HepG2 (cell line): Measurements from ENCODE around the gene POLR3H. TPM values are rescaled to one million over a fixed set of nuclear protein-coding genes. Genes with fewer than 3 reads are reported as not detected.

Experiments used
- CAMTA2 ChIP-seq: sonication (generic); formaldehyde crosslinking; IDR thresholded peaks from 2 replicates; pipeline ENCODE4 v1.4.0; 2020; ENCODE audit warnings: mild to moderate bottlenecking, missing genetic modification reagents, borderline replicate concordance
- EHMT2 ChIP-seq: fragments of 200-600 bp; sonication (generic); IDR thresholded peaks from 2 replicates; pipeline ENCODE4 v1.7.0; 2017; ENCODE audit warnings: antibody characterized with exemption, low read depth, low read length, borderline replicate concordance
- FOSL2 ChIP-seq: sonication (generic); formaldehyde crosslinking; IDR thresholded peaks from 2 replicates; pipeline ENCODE4 v1.4.0; 2020; ENCODE audit warnings: missing genetic modification reagents
- FOXC1 ChIP-seq: sonication (generic); formaldehyde crosslinking; IDR thresholded peaks from 2 replicates; pipeline ENCODE4 v1.8.0; 2022; ENCODE audit warnings: mild to moderate bottlenecking, missing genetic modification reagents, borderline replicate concordance
- HMG20B ChIP-seq: conservative IDR thresholded peaks from 2 replicates; pipeline ENCODE4 v1.6.1; 2016; ENCODE audit warnings: missing genetic modification reagents, missing compliant biosample characterization
- ISL2 ChIP-seq: sonication (generic); formaldehyde crosslinking; IDR thresholded peaks from 2 replicates; pipeline ENCODE4 v1.5.0; 2020; ENCODE audit warnings: missing genetic modification reagents
- JUN ChIP-seq: sonication (generic); formaldehyde crosslinking; IDR thresholded peaks from 2 replicates; pipeline ENCODE4 v1.4.0; 2020; ENCODE audit warnings: mild to moderate bottlenecking, missing genetic modification reagents
- KAT8 ChIP-seq: IDR thresholded peaks from 2 replicates; pipeline ENCODE4 v1.6.1; 2016; ENCODE audit warnings: missing genetic modification reagents, missing compliant biosample characterization
- POLR2G ChIP-seq: fragments of 200-400 bp; formaldehyde crosslinking; IDR thresholded peaks from 2 replicates; pipeline ENCODE4 v1.6.1; 2018; ENCODE audit warnings: mild to moderate bottlenecking, low read depth, low read length, moderate library complexity
- RBFOX2 ChIP-seq: fragments of 200-400 bp; formaldehyde crosslinking; IDR thresholded peaks from 2 replicates; pipeline ENCODE4 v1.6.1; 2017; ENCODE audit warnings: low read depth, mild to moderate bottlenecking, low read length
- SAP130 ChIP-seq: IDR thresholded peaks from 2 replicates; pipeline ENCODE4 v1.6.1; 2016; ENCODE audit warnings: low read depth
- SP140L ChIP-seq: sonication (generic); formaldehyde crosslinking; IDR thresholded peaks from 2 replicates; pipeline ENCODE4 v1.4.0; 2020; ENCODE audit warnings: missing genetic modification reagents, borderline replicate concordance
- STAT5B ChIP-seq: sonication (generic); formaldehyde crosslinking; IDR thresholded peaks from 2 replicates; pipeline ENCODE4 v1.4.0; 2020; ENCODE audit warnings: missing genetic modification reagents
- TBL1XR1 ChIP-seq: fragments of 150-350 bp; IDR thresholded peaks from 2 replicates; pipeline ENCODE4 v1.6.1; 2014; ENCODE audit warnings: borderline replicate concordance, low read length; ENCODE audit not compliant: partially characterized antibody
- ZFP36L2 ChIP-seq: sonication (generic); formaldehyde crosslinking; IDR thresholded peaks from 2 replicates; pipeline ENCODE4 v1.4.0; 2020; ENCODE audit warnings: missing genetic modification reagents
- ZNF75D ChIP-seq: sonication (generic); formaldehyde crosslinking; IDR thresholded peaks from 2 replicates; pipeline ENCODE4 v1.8.1; 2023; ENCODE audit warnings: missing genetic modification reagents, mild to moderate bottlenecking, borderline replicate concordance
- polyA plus RNA-seq, 8 experiments: library from polyadenylated mRNA; depleted of rRNA in 3 of 8; stranded (reverse) in 7 of 8; unstranded in 1 of 8; fragments of >200 nt; fragmentation: Illumina TruSeq in 4 of 8; extraction: Trizol in 4 of 8; gene quantifications; 2 replicates each; pipeline versions ENCODE4 v1.2.1 to v1.2.3, GENCODE V29; 2011 to 2016; ENCODE audit warnings: low read depth in 4 of 8, missing spikeins in 1 of 8, mixed read lengths in 1 of 8; ENCODE audit not compliant: insufficient read depth in 1 of 8
- total RNA-seq, 5 experiments: library from RNA; depleted of rRNA; stranded (reverse); fragments of >200 nt; fragmentation: Illumina TruSeq; extraction: Trizol; gene quantifications; 2 replicates each; pipeline ENCODE4 v1.2.3, GENCODE V29; 2016; ENCODE audit warnings: low read depth in 1 of 5
- TF ChIP-seq, protein P1 (sequence below): sonication (generic); formaldehyde crosslinking; IDR thresholded peaks from 2 replicates; pipeline ENCODE4 v1.4.0; 2020; ENCODE audit warnings: mild to moderate bottlenecking, missing genetic modification reagents
- TF ChIP-seq, protein P2 (sequence below): sonication (generic); formaldehyde crosslinking; IDR thresholded peaks from 2 replicates; pipeline ENCODE4 v1.8.1; 2023; ENCODE audit warnings: mild to moderate bottlenecking, moderate library complexity, missing genetic modification reagents
- TF ChIP-seq, protein P3 (sequence below): sonication (generic); formaldehyde crosslinking; IDR thresholded peaks from 2 replicates; pipeline ENCODE4 v1.5.1; 2020; ENCODE audit warnings: mild to moderate bottlenecking, missing genetic modification reagents, moderate library complexity
- TF ChIP-seq, protein P4 (sequence below): sonication (generic); formaldehyde crosslinking; IDR thresholded peaks from 2 replicates; pipeline ENCODE4 v1.5.0; 2020; ENCODE audit warnings: mild to moderate bottlenecking, missing genetic modification reagents, borderline replicate concordance

POLR3H gene
- total and polyA plus RNA-seq, 2 of the 13 experiments (the other 11 are each of a cell fraction or from before 2014, with no cell fraction given): 10.3 to 28.6 TPM

DNA sequence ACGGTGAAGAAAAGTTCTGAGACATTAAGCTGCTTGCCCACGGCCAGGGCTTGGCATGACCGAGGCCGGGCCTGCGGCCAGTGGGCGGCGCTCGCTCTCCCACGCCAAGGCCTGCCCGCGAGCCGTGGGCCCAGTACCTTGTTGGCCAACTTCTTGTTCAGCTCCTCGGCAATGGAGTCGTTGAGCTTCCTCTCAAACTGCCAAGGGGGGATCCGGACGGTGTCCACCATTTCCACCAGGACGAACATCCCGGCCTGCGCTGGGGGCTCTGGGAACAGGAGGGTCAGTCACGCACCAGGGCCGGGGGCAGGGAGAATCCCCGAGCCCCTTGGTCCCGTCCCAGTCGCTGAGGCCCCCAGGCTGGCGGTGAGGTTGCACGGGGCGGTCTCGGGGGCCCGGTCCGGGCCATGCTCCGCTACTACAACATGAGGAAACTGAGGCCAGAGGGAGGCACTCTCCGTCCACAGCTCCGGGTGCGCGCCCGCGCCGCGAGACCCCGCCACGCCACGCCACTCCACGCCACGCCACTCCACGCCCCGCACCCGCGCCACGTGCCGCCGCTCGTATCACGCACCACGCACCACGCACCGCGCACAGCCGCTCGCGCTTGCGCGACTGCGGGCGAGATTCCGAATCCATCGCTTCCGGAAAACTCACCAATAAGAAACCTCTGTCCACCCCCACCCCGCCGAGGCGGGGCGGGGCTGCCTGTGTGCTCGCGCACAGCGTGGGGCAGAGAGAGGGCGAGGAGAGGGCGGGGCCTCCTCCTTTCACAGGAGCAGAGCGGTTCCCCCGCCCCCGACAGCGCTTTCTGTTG lies at the start of gene POLR3H (continued):
- TF ChIP-seq FOXC1 (CRISPR knock-in tag): no peak
- peak; percentile 69 for TF ChIP-seq POLR2G
- TF ChIP-seq, protein P1, sequence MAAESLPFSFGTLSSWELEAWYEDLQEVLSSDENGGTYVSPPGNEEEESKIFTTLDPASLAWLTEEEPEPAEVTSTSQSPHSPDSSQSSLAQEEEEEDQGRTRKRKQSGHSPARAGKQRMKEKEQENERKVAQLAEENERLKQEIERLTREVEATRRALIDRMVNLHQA (CRISPR knock-in tag): no peak
- TF ChIP-seq FOSL2 (CRISPR knock-in tag): no peak
- TF ChIP-seq, protein P2, sequence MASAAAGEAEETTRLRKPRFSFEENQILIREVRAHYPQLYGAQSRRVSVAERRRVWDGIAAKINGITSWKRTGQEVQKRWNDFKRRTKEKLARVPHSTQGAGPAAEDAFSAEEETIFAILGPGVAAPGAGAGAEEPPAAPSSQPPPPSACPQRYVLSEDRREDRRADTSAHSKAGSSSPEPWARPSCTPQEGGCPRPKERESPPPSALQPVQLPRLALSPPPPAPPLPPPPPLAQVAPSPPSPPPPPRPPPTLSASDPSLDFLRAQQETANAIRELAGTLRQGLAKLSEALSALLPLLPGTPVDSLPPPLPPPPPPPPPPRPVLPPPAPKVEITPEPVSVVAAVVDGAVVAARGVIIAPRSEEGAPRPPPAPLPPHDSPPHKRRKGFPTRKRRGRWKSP (CRISPR knock-in tag): peak; percentile 55; the same call in 1 of the 2 replicates
- no peak for TF ChIP-seq STAT5B (CRISPR knock-in tag)
- peak; percentile 93 for TF ChIP-seq SAP130 (CRISPR knock-in tag)
- peak; percentile 87; the same call in 1 of the 2 replicates for TF ChIP-seq ZFP36L2 (CRISPR knock-in tag)
- TF ChIP-seq EHMT2: no peak
- no peak for TF ChIP-seq CAMTA2 (CRISPR knock-in tag)
- TF ChIP-seq RBFOX2: peak; percentile 89
- no peak for TF ChIP-seq TBL1XR1
- TF ChIP-seq JUN (CRISPR knock-in tag): no peak
- TF ChIP-seq SP140L (CRISPR knock-in tag): no peak
- peak; percentile 13; the same call in 1 of the 2 replicates for TF ChIP-seq ISL2 (CRISPR knock-in tag)
- TF ChIP-seq ZNF75D (CRISPR knock-in tag): no peak
- TF ChIP-seq HMG20B (CRISPR knock-in tag): peak; percentile 50; the same call in 1 of the 2 replicates
- TF ChIP-seq, protein P3, sequence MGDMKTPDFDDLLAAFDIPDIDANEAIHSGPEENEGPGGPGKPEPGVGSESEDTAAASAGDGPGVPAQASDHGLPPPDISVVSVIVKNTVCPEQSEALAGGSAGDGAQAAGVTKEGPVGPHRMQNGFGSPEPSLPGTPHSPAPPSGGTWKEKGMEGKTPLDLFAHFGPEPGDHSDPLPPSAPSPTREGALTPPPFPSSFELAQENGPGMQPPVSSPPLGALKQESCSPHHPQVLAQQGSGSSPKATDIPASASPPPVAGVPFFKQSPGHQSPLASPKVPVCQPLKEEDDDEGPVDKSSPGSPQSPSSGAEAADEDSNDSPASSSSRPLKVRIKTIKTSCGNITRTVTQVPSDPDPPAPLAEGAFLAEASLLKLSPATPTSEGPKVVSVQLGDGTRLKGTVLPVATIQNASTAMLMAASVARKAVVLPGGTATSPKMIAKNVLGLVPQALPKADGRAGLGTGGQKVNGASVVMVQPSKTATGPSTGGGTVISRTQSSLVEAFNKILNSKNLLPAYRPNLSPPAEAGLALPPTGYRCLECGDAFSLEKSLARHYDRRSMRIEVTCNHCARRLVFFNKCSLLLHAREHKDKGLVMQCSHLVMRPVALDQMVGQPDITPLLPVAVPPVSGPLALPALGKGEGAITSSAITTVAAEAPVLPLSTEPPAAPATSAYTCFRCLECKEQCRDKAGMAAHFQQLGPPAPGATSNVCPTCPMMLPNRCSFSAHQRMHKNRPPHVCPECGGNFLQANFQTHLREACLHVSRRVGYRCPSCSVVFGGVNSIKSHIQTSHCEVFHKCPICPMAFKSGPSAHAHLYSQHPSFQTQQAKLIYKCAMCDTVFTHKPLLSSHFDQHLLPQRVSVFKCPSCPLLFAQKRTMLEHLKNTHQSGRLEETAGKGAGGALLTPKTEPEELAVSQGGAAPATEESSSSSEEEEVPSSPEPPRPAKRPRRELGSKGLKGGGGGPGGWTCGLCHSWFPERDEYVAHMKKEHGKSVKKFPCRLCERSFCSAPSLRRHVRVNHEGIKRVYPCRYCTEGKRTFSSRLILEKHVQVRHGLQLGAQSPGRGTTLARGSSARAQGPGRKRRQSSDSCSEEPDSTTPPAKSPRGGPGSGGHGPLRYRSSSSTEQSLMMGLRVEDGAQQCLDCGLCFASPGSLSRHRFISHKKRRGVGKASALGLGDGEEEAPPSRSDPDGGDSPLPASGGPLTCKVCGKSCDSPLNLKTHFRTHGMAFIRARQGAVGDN (CRISPR knock-in tag): peak; percentile 87
- peak; percentile 34; the same call in 1 of the 2 replicates for TF ChIP-seq KAT8 (CRISPR knock-in tag)
- TF ChIP-seq, protein P4, sequence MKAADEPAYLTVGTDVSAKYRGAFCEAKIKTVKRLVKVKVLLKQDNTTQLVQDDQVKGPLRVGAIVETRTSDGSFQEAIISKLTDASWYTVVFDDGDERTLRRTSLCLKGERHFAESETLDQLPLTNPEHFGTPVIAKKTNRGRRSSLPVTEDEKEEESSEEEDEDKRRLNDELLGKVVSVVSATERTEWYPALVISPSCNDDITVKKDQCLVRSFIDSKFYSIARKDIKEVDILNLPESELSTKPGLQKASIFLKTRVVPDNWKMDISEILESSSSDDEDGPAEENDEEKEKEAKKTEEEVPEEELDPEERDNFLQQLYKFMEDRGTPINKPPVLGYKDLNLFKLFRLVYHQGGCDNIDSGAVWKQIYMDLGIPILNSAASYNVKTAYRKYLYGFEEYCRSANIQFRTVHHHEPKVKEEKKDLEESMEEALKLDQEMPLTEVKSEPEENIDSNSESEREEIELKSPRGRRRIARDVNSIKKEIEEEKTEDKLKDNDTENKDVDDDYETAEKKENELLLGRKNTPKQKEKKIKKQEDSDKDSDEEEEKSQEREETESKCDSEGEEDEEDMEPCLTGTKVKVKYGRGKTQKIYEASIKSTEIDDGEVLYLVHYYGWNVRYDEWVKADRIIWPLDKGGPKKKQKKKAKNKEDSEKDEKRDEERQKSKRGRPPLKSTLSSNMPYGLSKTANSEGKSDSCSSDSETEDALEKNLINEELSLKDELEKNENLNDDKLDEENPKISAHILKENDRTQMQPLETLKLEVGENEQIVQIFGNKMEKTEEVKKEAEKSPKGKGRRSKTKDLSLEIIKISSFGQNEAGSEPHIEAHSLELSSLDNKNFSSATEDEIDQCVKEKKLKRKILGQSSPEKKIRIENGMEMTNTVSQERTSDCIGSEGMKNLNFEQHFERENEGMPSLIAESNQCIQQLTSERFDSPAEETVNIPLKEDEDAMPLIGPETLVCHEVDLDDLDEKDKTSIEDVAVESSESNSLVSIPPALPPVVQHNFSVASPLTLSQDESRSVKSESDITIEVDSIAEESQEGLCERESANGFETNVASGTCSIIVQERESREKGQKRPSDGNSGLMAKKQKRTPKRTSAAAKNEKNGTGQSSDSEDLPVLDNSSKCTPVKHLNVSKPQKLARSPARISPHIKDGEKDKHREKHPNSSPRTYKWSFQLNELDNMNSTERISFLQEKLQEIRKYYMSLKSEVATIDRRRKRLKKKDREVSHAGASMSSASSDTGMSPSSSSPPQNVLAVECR (CRISPR knock-in tag): peak; percentile 88
